ENCODE data around the gene ZNF860.

Gene ZNF860

DNA sequence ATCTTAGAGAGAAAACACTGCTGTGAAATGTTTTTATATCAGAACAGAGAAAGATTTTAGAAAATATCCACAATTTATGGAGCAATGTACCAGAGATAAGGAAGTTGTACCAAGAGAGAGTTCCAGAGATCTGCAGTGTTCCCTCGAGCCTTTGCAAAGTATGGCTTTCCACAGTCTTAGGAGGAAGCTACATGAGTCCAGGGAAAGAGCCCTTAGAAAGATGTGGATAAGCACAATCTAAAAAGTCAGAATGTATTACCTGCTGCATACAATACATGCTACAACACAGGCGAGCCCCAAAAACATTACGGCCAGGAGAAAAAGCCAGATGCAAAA, 56.4 kb downstream of the ZNF860 start:
- DNase-seq: no peak
- peaks cover 10% of the 10 kb centered on the region for H3K27me3 Mint-ChIP-seq (ENCODE audit: low read depth, poor library complexity)
- H3K4me3 Mint-ChIP-seq: no peak overlapping the region
- TF ChIP-seq CTCF (IDR thresholded peaks at IDR 0.05): no peak
- H3K9me3 Mint-ChIP-seq: peaks cover 18% of the 10 kb centered on the region
- peaks cover 15% of the 10 kb centered on the region for H3K4me1 Mint-ChIP-seq
- H3K27ac Mint-ChIP-seq: peak overlapping the region; percentile 98
- peaks cover 10% of the 10 kb centered on the region for H3K36me3 Mint-ChIP-seq (ENCODE audit: low read depth)

GRCh38 chr3:32041316-32041715, 59.8 kb downstream of the ZNF860 start:
- TF ChIP-seq CTCF (IDR thresholded peaks at IDR 0.05): no peak
- no peak overlapping the region for H3K27ac Mint-ChIP-seq
- H3K36me3 Mint-ChIP-seq (ENCODE audit: low read depth): peaks cover 15% of the 10 kb centered on the region
- peaks cover 28% of the 10 kb centered on the region for H3K9me3 Mint-ChIP-seq
- no peaks in the 10 kb centered on the region for H3K27me3 Mint-ChIP-seq (ENCODE audit: low read depth, poor library complexity)
- peaks cover 30% of the 10 kb centered on the region for H3K4me1 Mint-ChIP-seq
- DNase-seq: no peak
- H3K4me3 Mint-ChIP-seq: no peak overlapping the region

Data from nephron progenitor cell (in vitro differentiated cells).